Glutamatergic neuron (in vitro differentiated cells): ENCODE measurements around the gene NIP7. TPM values are rescaled to one million over a fixed set of nuclear protein-coding genes. Genes with fewer than 3 reads are reported as not detected.
A peak's percentile ranks its signal among the peaks of the same experiment; 100 is the strongest.

ENCODE experiments used
- DNase-seq: peaks from one replicate; pipeline ENCODE4 v3.0.0; 2022
- H3K27ac Mint-ChIP-seq: one replicate; pipeline ENCODE4 v1.8.0; 2020; ENCODE audit warnings: mild to moderate bottlenecking, mixed read lengths, inconsistent platforms; ENCODE audit not compliant: unreplicated experiment
- H3K27me3 Mint-ChIP-seq: one replicate; pipeline ENCODE4 v1.8.0; 2020; ENCODE audit warnings: mild to moderate bottlenecking, moderate library complexity, mixed read lengths, inconsistent platforms; ENCODE audit not compliant: unreplicated experiment
- H3K36me3 Mint-ChIP-seq: one replicate; pipeline ENCODE4 v1.8.0; 2020; ENCODE audit warnings: mild to moderate bottlenecking, mixed read lengths, inconsistent platforms; ENCODE audit not compliant: unreplicated experiment
- H3K4me1 Mint-ChIP-seq: one replicate; pipeline ENCODE4 v1.8.0; 2020; ENCODE audit warnings: mild to moderate bottlenecking, low read depth, mixed read lengths, inconsistent platforms; ENCODE audit not compliant: unreplicated experiment
- H3K4me3 Mint-ChIP-seq: one replicate; pipeline ENCODE4 v1.8.0; 2020; ENCODE audit warnings: mild to moderate bottlenecking, mixed read lengths, inconsistent platforms; ENCODE audit not compliant: unreplicated experiment
- H3K9me3 Mint-ChIP-seq: one replicate; pipeline ENCODE4 v1.8.0; 2020; ENCODE audit warnings: mild to moderate bottlenecking, moderate library complexity, mixed read lengths, inconsistent platforms; ENCODE audit not compliant: unreplicated experiment
- total RNA-seq: library from RNA; stranded (reverse); fragmentation: NEBNext Ultra II Directional; extraction: Animal tissue kit (Norgen Biotek cat#: 25700); gene quantifications from one replicate; pipeline ENCODE4 v1.2.1, GENCODE V29; 2021; ENCODE audit not compliant: unreplicated experiment
- TF ChIP-seq, protein P1 (sequence below): fragments of 200-600 bp; sonication (generic); IDR thresholded peaks from one replicate; pipeline ENCODE4 v1.5.0; 2021; ENCODE audit not compliant: partially characterized antibody, unreplicated experiment

Gene NIP7
- total RNA-seq, 1 donor from 2014 or later, result 19.6 TPM

DNA sequence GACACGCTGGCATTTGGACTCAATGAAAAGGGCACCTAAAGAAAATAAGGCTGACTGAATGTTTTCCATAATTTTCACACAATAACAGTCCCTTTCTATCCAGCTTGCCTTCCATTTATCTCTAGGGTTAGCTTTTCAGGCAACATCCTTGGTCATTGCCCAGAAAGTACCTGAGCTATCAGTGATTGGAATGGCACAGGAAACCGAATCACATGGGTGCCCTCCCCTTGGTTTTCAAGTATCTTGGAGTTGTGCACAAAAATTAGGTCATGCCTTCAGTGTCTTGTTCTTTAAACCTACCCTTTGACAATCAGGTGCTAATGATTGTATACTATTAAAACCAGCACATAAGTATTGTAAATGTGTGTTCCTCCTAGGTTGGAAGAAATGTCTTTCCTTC is 31.7 kb upstream of the NIP7 start:
- Mint-ChIP-seq H3K27me3 (peaks cover 10% of the 10 kb centered on the region), H3K4me1 (peaks cover 4% of the 10 kb centered on the region), H3K36me3 (no peaks in the 10 kb centered on the region), H3K9me3 (peaks cover 9% of the 10 kb centered on the region), H3K4me3 (no peak overlapping the region), H3K27ac (no peak overlapping the region)
- TF ChIP-seq, protein P1, sequence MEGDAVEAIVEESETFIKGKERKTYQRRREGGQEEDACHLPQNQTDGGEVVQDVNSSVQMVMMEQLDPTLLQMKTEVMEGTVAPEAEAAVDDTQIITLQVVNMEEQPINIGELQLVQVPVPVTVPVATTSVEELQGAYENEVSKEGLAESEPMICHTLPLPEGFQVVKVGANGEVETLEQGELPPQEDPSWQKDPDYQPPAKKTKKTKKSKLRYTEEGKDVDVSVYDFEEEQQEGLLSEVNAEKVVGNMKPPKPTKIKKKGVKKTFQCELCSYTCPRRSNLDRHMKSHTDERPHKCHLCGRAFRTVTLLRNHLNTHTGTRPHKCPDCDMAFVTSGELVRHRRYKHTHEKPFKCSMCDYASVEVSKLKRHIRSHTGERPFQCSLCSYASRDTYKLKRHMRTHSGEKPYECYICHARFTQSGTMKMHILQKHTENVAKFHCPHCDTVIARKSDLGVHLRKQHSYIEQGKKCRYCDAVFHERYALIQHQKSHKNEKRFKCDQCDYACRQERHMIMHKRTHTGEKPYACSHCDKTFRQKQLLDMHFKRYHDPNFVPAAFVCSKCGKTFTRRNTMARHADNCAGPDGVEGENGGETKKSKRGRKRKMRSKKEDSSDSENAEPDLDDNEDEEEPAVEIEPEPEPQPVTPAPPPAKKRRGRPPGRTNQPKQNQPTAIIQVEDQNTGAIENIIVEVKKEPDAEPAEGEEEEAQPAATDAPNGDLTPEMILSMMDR, result no peak
- no peak for DNase-seq

DNA sequence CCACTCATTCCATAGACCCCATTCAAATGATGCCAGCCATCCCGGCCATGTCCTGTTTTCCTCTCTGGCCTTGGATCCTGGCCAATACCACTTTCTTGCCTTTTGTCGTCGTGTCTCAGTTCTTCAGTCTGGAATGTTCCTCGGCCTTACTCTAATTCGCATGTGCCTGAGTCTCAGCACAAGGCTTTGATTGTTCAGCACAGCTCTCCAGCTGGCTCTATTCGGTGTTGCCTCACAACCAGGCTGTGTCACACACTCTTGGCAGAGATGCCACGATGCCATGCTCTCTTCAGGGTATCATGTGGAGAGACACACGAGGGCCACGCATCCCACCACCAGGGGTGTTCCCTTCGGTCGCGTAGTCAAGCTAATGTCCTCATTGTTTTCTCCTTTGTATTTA is 30.3 kb upstream of the NIP7 start:
- peaks cover 13% of the 10 kb centered on the region for H3K27me3 Mint-ChIP-seq
- no peak overlapping the region for H3K4me3 Mint-ChIP-seq
- TF ChIP-seq, protein P1, result no peak
- peaks cover 5% of the 10 kb centered on the region for H3K4me1 Mint-ChIP-seq
- H3K9me3 Mint-ChIP-seq, result peaks cover 9% of the 10 kb centered on the region
- no peak overlapping the region for H3K27ac Mint-ChIP-seq
- no peaks in the 10 kb centered on the region for H3K36me3 Mint-ChIP-seq
- DNase-seq, result no peak

DNA sequence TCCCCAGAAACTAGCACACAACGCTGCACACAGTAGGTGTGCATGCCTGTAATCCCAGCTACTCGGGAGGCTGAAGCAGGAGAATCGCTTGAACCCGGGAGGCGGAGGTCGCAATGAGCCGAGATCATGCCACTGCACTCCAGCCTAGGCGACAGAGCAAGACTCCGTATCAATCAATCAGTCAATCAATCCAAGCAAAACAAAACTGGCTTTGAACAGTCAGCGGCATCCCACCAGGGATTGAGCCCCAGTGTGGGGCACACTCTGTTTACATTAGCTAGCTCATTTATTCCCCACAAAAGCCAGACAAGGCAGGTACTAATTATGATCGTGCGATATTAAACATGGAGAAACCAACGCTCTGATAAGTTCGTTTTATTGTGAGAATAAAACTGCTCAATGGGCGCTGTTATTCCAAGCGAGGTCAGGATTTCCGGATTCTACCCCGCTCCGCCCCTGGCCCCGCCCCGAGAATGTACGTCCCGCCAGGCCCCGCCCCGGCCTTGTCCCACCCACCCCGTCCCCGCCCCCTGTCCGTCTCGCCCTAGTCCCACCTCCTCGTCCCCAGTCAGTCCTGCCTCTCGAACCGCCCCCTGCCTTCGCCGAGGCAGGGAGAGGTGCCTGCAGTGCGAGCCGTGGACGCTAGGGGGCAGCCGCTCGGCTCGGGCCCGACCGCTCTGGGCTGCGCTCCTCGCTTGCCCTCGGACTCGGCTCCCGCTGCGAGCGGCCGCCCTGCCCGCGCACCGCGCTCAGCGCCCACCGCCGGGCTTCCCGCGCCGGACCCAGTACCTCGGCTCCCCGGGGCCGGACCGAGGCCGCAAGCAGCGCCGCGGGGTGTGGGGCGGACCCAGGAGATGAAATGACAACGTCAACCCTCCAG is 28.7 kb upstream of the NIP7 start, which contains the start of gene VPS4A:
TSS of gene VPS4A (plus strand) at position 698 of the 880 bp plus-strand sequence. CDS start at position 860, 162 bp downstream.
- Mint-ChIP-seq H3K4me1 (peaks cover 9% of the 10 kb centered on the region), H3K27ac (peak within 1 kb of the TSS; percentile 97), H3K36me3 (no peaks in the 10 kb centered on the region), H3K27me3 (peaks cover 13% of the 10 kb centered on the region), H3K9me3 (peaks cover 10% of the 10 kb centered on the region), H3K4me3 (peak within 1 kb of the TSS; percentile 100)
- TF ChIP-seq, protein P1, result peak; percentile 91
- DNase-seq, result peak; percentile 98

DNA sequence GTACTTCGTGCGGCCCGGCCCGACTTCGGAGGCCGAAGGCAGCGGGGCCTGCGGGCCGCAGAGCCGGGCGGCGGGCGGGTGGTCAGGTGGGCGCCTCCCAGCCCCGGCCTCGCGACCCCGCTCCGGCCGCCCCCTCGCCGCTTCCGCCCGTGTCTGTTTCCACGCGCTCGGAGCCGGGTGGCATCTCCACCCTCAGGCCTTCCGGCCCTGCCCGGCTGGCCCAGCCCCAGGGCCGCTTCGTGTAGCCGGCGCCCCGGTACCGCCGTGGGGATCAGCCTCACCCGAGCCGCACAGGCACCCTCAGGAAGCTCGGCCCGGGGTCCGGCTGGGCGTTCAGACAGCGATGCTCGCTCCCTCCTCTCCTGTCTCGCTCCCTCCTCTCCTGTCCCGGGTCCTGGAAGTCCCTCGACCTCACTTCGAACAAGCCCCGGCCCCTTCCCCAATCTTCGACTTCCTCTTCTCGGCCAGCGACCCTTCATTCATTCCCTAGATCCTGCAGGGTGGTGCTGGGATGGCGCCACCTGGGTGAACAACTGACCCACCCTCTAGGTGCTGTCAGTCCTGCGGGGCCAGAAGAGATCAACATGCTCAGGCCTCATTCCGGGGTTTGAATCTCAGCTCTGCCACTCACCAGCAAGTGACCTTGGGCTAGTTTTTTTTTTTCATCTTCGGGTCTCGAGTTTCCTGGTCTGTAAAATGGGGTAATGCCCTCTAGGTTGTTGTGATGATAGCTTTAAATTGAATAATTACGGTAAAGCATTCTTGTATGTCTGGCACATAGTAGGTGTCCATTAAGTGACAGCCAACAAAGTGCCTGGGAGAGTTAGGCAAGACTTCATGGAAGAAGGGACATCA is 27.8 kb upstream of the NIP7 start:
- H3K9me3 Mint-ChIP-seq, result peaks cover 13% of the 10 kb centered on the region
- peak; percentile 60 for DNase-seq
- peak overlapping the region; percentile 100 for H3K4me3 Mint-ChIP-seq
- peaks cover 15% of the 10 kb centered on the region for H3K27me3 Mint-ChIP-seq
- H3K27ac Mint-ChIP-seq, result peak overlapping the region; percentile 97
- TF ChIP-seq, protein P1, result no peak
- peaks cover 12% of the 10 kb centered on the region for H3K4me1 Mint-ChIP-seq
- no peaks in the 10 kb centered on the region for H3K36me3 Mint-ChIP-seq
